Activated T-cell treated with anti-CD3 and anti-CD28 coated beads for 4 hours (primary cell): Measurements from ENCODE around the gene CDH4.
"Not testable (repeated sequence)": the region's sequence is repeated elsewhere in the genome, so short reads cannot be mapped to it uniquely, and the experiment has no call there.

Experiments
- DNase-seq: peaks from one replicate; pipeline ENCODE4 v3.0.0-alpha.2; 2020

The CDH4 gene

GRCh38 chr20:61442718-61443117, 190.7 kb downstream of the CDH4 start:
- no peak for DNase-seq

GRCh38 chr20:61443443-61444126, 191.5 kb downstream of the CDH4 start:
- no peak for DNase-seq

- DNase-seq = no peak
These were observed 192.6 kb downstream of the CDH4 start for GRCh38 chr20:61444637-61445036.

GRCh38 chr20:61445138-61445537, 193.1 kb downstream of the CDH4 start:
- DNase-seq = no peak

- no peak for DNase-seq
These were observed 193.7 kb downstream of the CDH4 start for GRCh38 chr20:61445741-61446140.

- DNase-seq = no peak
These were observed 195.9 kb downstream of the CDH4 start for GRCh38 chr20:61447952-61448351.

GRCh38 chr20:61448386-61448785, 196.3 kb downstream of the CDH4 start:
- no peak for DNase-seq

GRCh38 chr20:61449057-61449609, 197.1 kb downstream of the CDH4 start:
- no peak for DNase-seq

- DNase-seq = no peak
These were observed 197.9 kb downstream of the CDH4 start for GRCh38 chr20:61449916-61450315.

- no peak for DNase-seq
These were observed 198.5 kb downstream of the CDH4 start for GRCh38 chr20:61450549-61450948.

GRCh38 chr20:61451009-61451408, 198.9 kb downstream of the CDH4 start:
- no peak for DNase-seq

- no peak for DNase-seq
These were observed 199.9 kb downstream of the CDH4 start for GRCh38 chr20:61451953-61452352.

- DNase-seq = no peak
These were observed 201.2 kb downstream of the CDH4 start for GRCh38 chr20:61453219-61453618.

GRCh38 chr20:61453623-61454022, 201.6 kb downstream of the CDH4 start:
- DNase-seq = not testable (repeated sequence)

GRCh38 chr20:61454053-61454452, 202.0 kb downstream of the CDH4 start:
- no peak for DNase-seq

- no peak for DNase-seq
These were observed 203.6 kb downstream of the CDH4 start for GRCh38 chr20:61455508-61456215.

- DNase-seq = no peak
These were observed 205.7 kb downstream of the CDH4 start for GRCh38 chr20:61457725-61458124.

GRCh38 chr20:61458146-61458746, 206.2 kb downstream of the CDH4 start:
- no peak for DNase-seq

- DNase-seq = no peak
These were observed 207.2 kb downstream of the CDH4 start for GRCh38 chr20:61459266-61459665.

- no peak for DNase-seq
These were observed 207.6 kb downstream of the CDH4 start for GRCh38 chr20:61459705-61460104.

- DNase-seq = no peak
These were observed 208.4 kb downstream of the CDH4 start for GRCh38 chr20:61460261-61461052.

GRCh38 chr20:61461461-61461860, 209.4 kb downstream of the CDH4 start:
- no peak for DNase-seq
